Activated CD4-positive, alpha-beta T cell treated with anti-CD3 and anti-CD28 coated beads, Interleukin-2, amount 50 U/mL, for 48 hours (primary cell): ENCODE results near the gene RREB1.

Source experiments
- DNase-seq, 2 experiments: peaks; one replicate each; pipeline ENCODE4 v3.0.0-alpha.2; 2020

RREB1 gene

GRCh38 chr6:7100753-7101081, 7.0 kb upstream of the RREB1 start:
- DNase-seq = no peak

GRCh38 chr6:7101290-7101689, 6.5 kb upstream of the RREB1 start:
- DNase-seq = no peak

GRCh38 chr6:7104752-7105151, 3.0 kb upstream of the RREB1 start:
- DNase-seq = no peak

- no peak for DNase-seq
These were observed 1.5 kb upstream of the RREB1 start for GRCh38 chr6:7106215-7106751.

GRCh38 chr6:7106752-7107577, 796 bp upstream of the RREB1 start:
- DNase-seq = peak; percentile 67 to 72

GRCh38 chr6:7108196-7108963, 619 bp downstream of the RREB1 start:
- peak; percentile 52 to 60 for DNase-seq

GRCh38 chr6:7108964-7109836, 1.4 kb downstream of the RREB1 start:
- DNase-seq = peak; percentile 45 to 51

GRCh38 chr6:7110092-7110792, 2.5 kb downstream of the RREB1 start:
- no peak for DNase-seq

- DNase-seq = no peak
These were observed 3.4 kb downstream of the RREB1 start for GRCh38 chr6:7111095-7111690.

GRCh38 chr6:7112171-7112570, 4.4 kb downstream of the RREB1 start:
- no peak for DNase-seq

- DNase-seq = peak; percentile 27 to 39
These were observed 5.1 kb downstream of the RREB1 start for GRCh38 chr6:7112741-7113313.

GRCh38 chr6:7114744-7115458, 7.1 kb downstream of the RREB1 start:
- DNase-seq = no peak

GRCh38 chr6:7115543-7116231, 7.9 kb downstream of the RREB1 start:
- no peak for DNase-seq

- no peak for DNase-seq
These were observed 11.6 kb downstream of the RREB1 start for GRCh38 chr6:7119272-7119801.

- no peak for DNase-seq
These were observed 14.0 kb downstream of the RREB1 start for GRCh38 chr6:7121700-7122241.

- DNase-seq = no peak
These were observed 14.9 kb downstream of the RREB1 start for GRCh38 chr6:7122684-7123083.

GRCh38 chr6:7124114-7124513, 16.4 kb downstream of the RREB1 start:
- no peak for DNase-seq

GRCh38 chr6:7124636-7125035, 16.9 kb downstream of the RREB1 start:
- DNase-seq = no peak

- no peak for DNase-seq
These were observed 17.5 kb downstream of the RREB1 start for GRCh38 chr6:7125290-7125689.

- DNase-seq = no peak
These were observed 19.0 kb downstream of the RREB1 start for GRCh38 chr6:7126754-7127153.
